Dermis microvascular lymphatic vessel endothelial cell (primary cell): ENCODE measurements around the gene TOX4. TPM values are rescaled to one million over a fixed set of nuclear protein-coding genes. Genes with fewer than 3 reads are reported as not detected.

Source experiments
- DNase-seq, 2 donors: peaks; one replicate each; pipeline versions ENCODE4 v3.0.0 to v3.0.0-alpha.2; 2010; ENCODE audit warnings: low read depth in 2 of 2
- total RNA-seq: library from RNA; depleted of rRNA; stranded (reverse); fragments of >200 nt; gene quantifications from 2 replicates; pipeline ENCODE4 v1.2.1, GENCODE V29; 2014

Gene TOX4
- total RNA-seq, 1 donor from 2014 or later, result 16.3 TPM

GRCh38 chr14:21501568-21501967, 24.6 kb downstream of the TOX4 start:
- no peak for DNase-seq

- DNase-seq, result no peak
Measured at GRCh38 chr14:21503376-21503775, 26.4 kb downstream of the TOX4 start.

GRCh38 chr14:21505012-21505553, 28.1 kb downstream of the TOX4 start:
- DNase-seq, result no peak

- DNase-seq, result no peak
Measured at GRCh38 chr14:21506557-21506956, 29.6 kb downstream of the TOX4 start.

- DNase-seq, result no peak
Measured at GRCh38 chr14:21509432-21510143, 32.6 kb downstream of the TOX4 start.

- DNase-seq, result peak; percentile 97 to 99
Measured at GRCh38 chr14:21510735-21511657, 34.0 kb downstream of the TOX4 start, which contains the start of gene METTL3. Gene METTL3 (minus strand): TSS chr14:21511340. CDS start chr14:21511223, 117 bp downstream.

- DNase-seq, result no peak
Measured at GRCh38 chr14:21514341-21514740, 37.3 kb downstream of the TOX4 start.

- no peak for DNase-seq
Measured at GRCh38 chr14:21518725-21519124, 41.7 kb downstream of the TOX4 start.

- no peak for DNase-seq
Measured at GRCh38 chr14:21520767-21521166, 43.8 kb downstream of the TOX4 start.

- DNase-seq, result no peak
Measured at GRCh38 chr14:21521501-21521900, 44.5 kb downstream of the TOX4 start.

GRCh38 chr14:21523203-21523602, 46.2 kb downstream of the TOX4 start:
- DNase-seq, result no peak

- DNase-seq, result no peak
Measured at GRCh38 chr14:21524575-21525490, 47.8 kb downstream of the TOX4 start.

GRCh38 chr14:21525571-21525961, 48.6 kb downstream of the TOX4 start:
- DNase-seq, result no peak

GRCh38 chr14:21525962-21526671, 49.1 kb downstream of the TOX4 start, which contains the start of gene SALL2:
Gene SALL2 (minus strand): TSS chr14:21526346. CDS start chr14:21526127, 219 bp downstream.
- DNase-seq, result peak in 1 of 2 donors; percentile 47

- DNase-seq, result no peak
Measured at GRCh38 chr14:21526672-21527317, 49.8 kb downstream of the TOX4 start.

- DNase-seq, result no peak
Measured at GRCh38 chr14:21527318-21527679, 50.3 kb downstream of the TOX4 start.

GRCh38 chr14:21528381-21529348, 51.7 kb downstream of the TOX4 start:
- DNase-seq, result no peak

GRCh38 chr14:21529515-21529914, 52.5 kb downstream of the TOX4 start:
- DNase-seq, result no peak

GRCh38 chr14:21533294-21533693, 56.3 kb downstream of the TOX4 start:
- DNase-seq, result no peak
